ENCODE results near the gene LPCAT1.

GRCh38 chr5:1464511-1464910 lies 59.2 kb downstream of the LPCAT1 start:
- TF ChIP-seq TAF1 (IDR thresholded peaks at IDR 0.05; ENCODE audit: borderline replicate concordance, low read depth, low read length) (no peak), POLR2AphosphoS5 (IDR thresholded peaks at IDR 0.05; ENCODE audit: low read depth, low read length) (no peak), POLR2A (IDR thresholded peaks at IDR 0.05; ENCODE audit: low read depth, low read length) (no peak)
